WTC11 (cell line): ENCODE results near the gene LBX2. TPM values are rescaled to one million over a fixed set of nuclear protein-coding genes. Genes with fewer than 3 reads are reported as not detected.
A peak's percentile ranks its signal among the peaks of the same experiment; 100 is the strongest.

ENCODE experiments used
- ATAC-seq: fragments of 200-7000 bp; cut with Tn5 transposase; 2 replicates; pipeline ENCODE4 v1.10.0; 2021; ENCODE audit warnings: mild to moderate bottlenecking, moderate library complexity
- CTCF ChIA-PET: fragments of 300-600 bp; sonication (Branson Sonifier 250); formaldehyde crosslinking; loops from one replicate; lab custom pipeline; 2021; ENCODE audit warnings: antibody characterized with exemption; lab: Charles Lee
- POLR2A ChIA-PET: fragments of 350-600 bp; sonication (Branson Sonifier 250); formaldehyde crosslinking; loops from one replicate; lab custom pipeline; 2021; ENCODE audit warnings: antibody characterized with exemption; lab: Charles Lee
- DNase-seq: peaks from one replicate; pipeline ENCODE4 v3.0.0; 2021; ENCODE audit warnings: low spot score
- H3K27ac Mint-ChIP-seq: 2 replicates; pipeline ENCODE4 v1.8.0; 2021; ENCODE audit warnings: mixed read lengths
- H3K27me3 Mint-ChIP-seq: 2 replicates; pipeline ENCODE4 v1.8.0; 2021; ENCODE audit warnings: low read depth, mild to moderate bottlenecking, moderate library complexity, mixed read lengths
- H3K36me3 Mint-ChIP-seq: 2 replicates; pipeline ENCODE4 v1.8.0; 2021; ENCODE audit warnings: mixed read lengths
- H3K4me1 Mint-ChIP-seq: 2 replicates; pipeline ENCODE4 v1.8.0; 2022; ENCODE audit warnings: mixed read lengths
- H3K4me3 Mint-ChIP-seq: 2 replicates; pipeline ENCODE4 v1.8.0; 2021; ENCODE audit warnings: mild to moderate bottlenecking, moderate library complexity, mixed read lengths
- H3K9me3 Mint-ChIP-seq: 2 replicates; pipeline ENCODE4 v1.8.0; 2021; ENCODE audit warnings: mixed read lengths
- CBFB ChIP-seq: sonication (generic); formaldehyde crosslinking; IDR thresholded peaks from 2 replicates; pipeline ENCODE4 v1.8.1; 2022; ENCODE audit warnings: mild to moderate bottlenecking, low read depth, missing genetic modification reagents
- CREB1 ChIP-seq: sonication (generic); formaldehyde crosslinking; IDR thresholded peaks from 2 replicates; pipeline ENCODE4 v1.8.0; 2023; ENCODE audit warnings: mild to moderate bottlenecking, missing genetic modification reagents
- CREM ChIP-seq: sonication (generic); formaldehyde crosslinking; IDR thresholded peaks from 2 replicates; pipeline ENCODE4 v1.8.1; 2022; ENCODE audit warnings: mild to moderate bottlenecking, missing genetic modification reagents, moderate library complexity
- ERG ChIP-seq: fragments of 250-450 bp; sonication (Bioruptor Pico); IDR thresholded peaks from 2 replicates; pipeline ENCODE4 v1.8.0; 2021; ENCODE audit warnings: mild to moderate bottlenecking
- ETV6 ChIP-seq: sonication (generic); formaldehyde crosslinking; IDR thresholded peaks from 2 replicates; pipeline ENCODE4 v1.8.1; 2022; ENCODE audit warnings: mild to moderate bottlenecking, missing genetic modification reagents
- FOXJ3 ChIP-seq: sonication (generic); formaldehyde crosslinking; IDR thresholded peaks from 2 replicates; pipeline ENCODE4 v1.9.0; 2021; ENCODE audit warnings: missing genetic modification reagents, mild to moderate bottlenecking, borderline replicate concordance
- FOXP1 ChIP-seq: sonication (generic); formaldehyde crosslinking; IDR thresholded peaks from 2 replicates; pipeline ENCODE4 v1.8.0; 2022; ENCODE audit warnings: missing genetic modification reagents, mild to moderate bottlenecking, moderate library complexity, borderline replicate concordance
- IRF1 ChIP-seq: sonication (generic); formaldehyde crosslinking; IDR thresholded peaks from 2 replicates; pipeline ENCODE4 v1.8.0; 2023; ENCODE audit warnings: missing genetic modification reagents
- IRF2 ChIP-seq: sonication (generic); formaldehyde crosslinking; IDR thresholded peaks from 2 replicates; pipeline ENCODE4 v1.8.0; 2022; ENCODE audit warnings: low read depth, missing genetic modification reagents, borderline replicate concordance
- NFATC4 ChIP-seq: fragments of 250-450 bp; sonication (Bioruptor Pico); IDR thresholded peaks from 2 replicates; pipeline ENCODE4 v1.9.0; 2021; ENCODE audit warnings: mild to moderate bottlenecking
- NR2C2 ChIP-seq: sonication (generic); formaldehyde crosslinking; IDR thresholded peaks from 2 replicates; pipeline ENCODE4 v1.8.0; 2022; ENCODE audit warnings: mild to moderate bottlenecking, missing genetic modification reagents
- NR3C1 ChIP-seq: sonication (generic); formaldehyde crosslinking; conservative IDR thresholded peaks from 2 replicates; pipeline ENCODE4 v1.8.1; 2023; ENCODE audit warnings: low read depth, mild to moderate bottlenecking, missing genetic modification reagents
- OVOL2 ChIP-seq: fragments of 250-450 bp; sonication (Bioruptor Pico); IDR thresholded peaks from 2 replicates; pipeline ENCODE4 v1.9.0; 2021; ENCODE audit warnings: mild to moderate bottlenecking, borderline replicate concordance
- SMAD4 ChIP-seq: sonication (generic); formaldehyde crosslinking; IDR thresholded peaks from 2 replicates; pipeline ENCODE4 v1.8.0; 2022; ENCODE audit warnings: mild to moderate bottlenecking, missing genetic modification reagents
- SOX15 ChIP-seq: fragments of 250-450 bp; sonication (Bioruptor Pico); IDR thresholded peaks from 2 replicates; pipeline ENCODE4 v1.9.0; 2021; ENCODE audit warnings: mild to moderate bottlenecking
- SP1 ChIP-seq: sonication (generic); formaldehyde crosslinking; conservative IDR thresholded peaks from 2 replicates; pipeline ENCODE4 v1.8.1; 2022; ENCODE audit warnings: missing genetic modification reagents
- TEAD4 ChIP-seq: sonication (generic); formaldehyde crosslinking; IDR thresholded peaks from 2 replicates; pipeline ENCODE4 v1.8.0; 2022; ENCODE audit warnings: mild to moderate bottlenecking, missing genetic modification reagents
- TP53 ChIP-seq: sonication (generic); formaldehyde crosslinking; IDR thresholded peaks from 2 replicates; pipeline ENCODE4 v1.8.1; 2023; ENCODE audit warnings: mild to moderate bottlenecking, missing genetic modification reagents
- ZBTB21 ChIP-seq: sonication (generic); formaldehyde crosslinking; IDR thresholded peaks from 2 replicates; pipeline ENCODE4 v1.8.1; 2023; ENCODE audit warnings: mild to moderate bottlenecking, missing genetic modification reagents, borderline replicate concordance
- ZNF263 ChIP-seq: sonication (generic); formaldehyde crosslinking; IDR thresholded peaks from 2 replicates; pipeline ENCODE4 v1.8.1; 2022; ENCODE audit warnings: low read depth, mild to moderate bottlenecking, moderate library complexity, missing genetic modification reagents
- ZNF416 ChIP-seq: fragments of 250-450 bp; sonication (Bioruptor Pico); IDR thresholded peaks from 2 replicates; pipeline ENCODE4 v1.9.0; 2021; ENCODE audit warnings: mild to moderate bottlenecking, inconsistent platforms
- ZNF423 ChIP-seq: fragments of 250-450 bp; sonication (Bioruptor Pico); IDR thresholded peaks from 2 replicates; pipeline ENCODE4 v2.1.2; 2022; ENCODE audit warnings: mild to moderate bottlenecking, moderate library complexity
- total RNA-seq: library from RNA; stranded (reverse); gene quantifications from 3 replicates; pipeline ENCODE4 v1.2.3, GENCODE V29; 2021
- TF ChIP-seq, protein P1 (sequence below): sonication (generic); formaldehyde crosslinking; IDR thresholded peaks from 2 replicates; pipeline ENCODE4 v1.8.0; 2022; ENCODE audit warnings: missing genetic modification reagents
- TF ChIP-seq, protein P2 (sequence below): sonication (generic); formaldehyde crosslinking; IDR thresholded peaks from 2 replicates; pipeline ENCODE4 v1.8.1; 2023; ENCODE audit warnings: mild to moderate bottlenecking, missing genetic modification reagents, moderate library complexity
- TF ChIP-seq, protein P3 (sequence below): fragments of 250-450 bp; sonication (Bioruptor Pico); IDR thresholded peaks from 2 replicates; pipeline ENCODE4 v1.9.0; 2021; ENCODE audit warnings: moderate library complexity, mild to moderate bottlenecking, inconsistent platforms, borderline replicate concordance
- TF ChIP-seq, protein P4 (sequence below): sonication (generic); formaldehyde crosslinking; IDR thresholded peaks from 2 replicates; pipeline ENCODE4 v1.8.0; 2023; ENCODE audit warnings: missing genetic modification reagents, mild to moderate bottlenecking, borderline replicate concordance
- TF ChIP-seq, protein P5 (sequence below): sonication (generic); formaldehyde crosslinking; IDR thresholded peaks from 2 replicates; pipeline ENCODE4 v1.8.0; 2022; ENCODE audit warnings: mild to moderate bottlenecking, missing genetic modification reagents

The LBX2 gene
- total RNA-seq, 1 experiment from 2014 or later = 1.0 TPM

DNA sequence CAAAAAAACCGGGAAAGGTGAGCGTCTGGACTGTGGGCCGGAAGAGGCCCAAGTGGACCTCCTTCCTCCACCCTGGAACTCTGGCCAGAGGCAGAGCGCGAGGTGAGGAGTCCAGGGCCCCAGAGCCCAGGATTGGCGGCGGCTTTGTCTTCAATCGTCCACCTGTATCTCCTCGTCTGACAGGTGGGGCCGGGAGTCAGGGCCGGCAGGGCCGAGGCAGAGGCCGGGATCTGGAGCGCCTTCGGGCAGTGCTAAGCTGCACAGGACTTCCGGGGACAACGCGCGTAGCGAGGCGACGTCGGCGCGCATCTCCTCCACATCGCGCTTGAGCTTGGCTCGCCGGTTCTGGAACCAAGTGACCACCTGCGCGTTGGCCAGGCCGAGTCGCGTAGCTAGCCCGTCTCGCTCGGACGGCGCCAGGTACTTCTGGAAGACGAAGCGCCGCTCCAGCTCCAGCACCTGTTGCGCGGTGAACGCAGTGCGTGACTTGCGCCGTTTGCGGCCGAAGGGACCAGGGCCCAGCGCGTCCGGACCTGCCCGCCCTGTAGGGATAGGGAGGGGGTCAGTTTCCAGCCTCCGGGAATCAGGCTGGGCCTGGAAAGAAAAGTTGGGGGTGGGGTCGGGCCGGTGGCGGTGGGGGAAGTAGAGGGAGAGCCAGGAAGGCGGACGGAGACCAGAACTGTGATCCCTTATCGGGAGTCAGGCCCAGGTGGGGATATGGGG is 1.5 kb downstream of the LBX2 start:
- CTCF ChIA-PET = interaction anchor here (0.8 to 4.1 kb wide), 6 partner anchors 8 to 149 kb away, joined by 3 to 18 read pairs (median 3); partner anchors contain the start of genes CCDC142, TTC31 and WBP1
- POLR2A ChIA-PET = interaction anchor here (1.0 to 1.5 kb wide), 2 partner anchors 15 to 18 kb away, joined by 3 to 4 read pairs; partner anchors contain the start of genes CCDC142 and TTC31
- Mint-ChIP-seq H3K36me3 (peaks cover 12% of the 10 kb centered on the region), H3K27ac (no peak overlapping the region), H3K4me3 (peak overlapping the region; percentile 79), H3K9me3 (no peaks in the 10 kb centered on the region), H3K27me3 (peaks cover 88% of the 10 kb centered on the region), H3K4me1 (peaks cover 43% of the 10 kb centered on the region)
- ATAC-seq = peak; percentile 13
- DNase-seq = peak; percentile 71
- TF ChIP-seq OVOL2 (CRISPR knock-in tag) = no peak
- no peak for TF ChIP-seq CREM (CRISPR knock-in tag)
- TF ChIP-seq ETV6 = peak; percentile 67; the same call in 1 of the 2 replicates
- TF ChIP-seq, protein P1, sequence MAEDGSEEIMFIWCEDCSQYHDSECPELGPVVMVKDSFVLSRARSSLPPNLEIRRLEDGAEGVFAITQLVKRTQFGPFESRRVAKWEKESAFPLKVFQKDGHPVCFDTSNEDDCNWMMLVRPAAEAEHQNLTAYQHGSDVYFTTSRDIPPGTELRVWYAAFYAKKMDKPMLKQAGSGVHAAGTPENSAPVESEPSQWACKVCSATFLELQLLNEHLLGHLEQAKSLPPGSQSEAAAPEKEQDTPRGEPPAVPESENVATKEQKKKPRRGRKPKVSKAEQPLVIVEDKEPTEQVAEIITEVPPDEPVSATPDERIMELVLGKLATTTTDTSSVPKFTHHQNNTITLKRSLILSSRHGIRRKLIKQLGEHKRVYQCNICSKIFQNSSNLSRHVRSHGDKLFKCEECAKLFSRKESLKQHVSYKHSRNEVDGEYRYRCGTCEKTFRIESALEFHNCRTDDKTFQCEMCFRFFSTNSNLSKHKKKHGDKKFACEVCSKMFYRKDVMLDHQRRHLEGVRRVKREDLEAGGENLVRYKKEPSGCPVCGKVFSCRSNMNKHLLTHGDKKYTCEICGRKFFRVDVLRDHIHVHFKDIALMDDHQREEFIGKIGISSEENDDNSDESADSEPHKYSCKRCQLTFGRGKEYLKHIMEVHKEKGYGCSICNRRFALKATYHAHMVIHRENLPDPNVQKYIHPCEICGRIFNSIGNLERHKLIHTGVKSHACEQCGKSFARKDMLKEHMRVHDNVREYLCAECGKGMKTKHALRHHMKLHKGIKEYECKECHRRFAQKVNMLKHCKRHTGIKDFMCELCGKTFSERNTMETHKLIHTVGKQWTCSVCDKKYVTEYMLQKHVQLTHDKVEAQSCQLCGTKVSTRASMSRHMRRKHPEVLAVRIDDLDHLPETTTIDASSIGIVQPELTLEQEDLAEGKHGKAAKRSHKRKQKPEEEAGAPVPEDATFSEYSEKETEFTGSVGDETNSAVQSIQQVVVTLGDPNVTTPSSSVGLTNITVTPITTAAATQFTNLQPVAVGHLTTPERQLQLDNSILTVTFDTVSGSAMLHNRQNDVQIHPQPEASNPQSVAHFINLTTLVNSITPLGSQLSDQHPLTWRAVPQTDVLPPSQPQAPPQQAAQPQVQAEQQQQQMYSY (CRISPR knock-in tag) = 0 out of 2 replicates have a peak, but pooled peaks have one; percentile 20
- no peak for TF ChIP-seq NFATC4 (CRISPR knock-in tag)
- TF ChIP-seq, protein P2, sequence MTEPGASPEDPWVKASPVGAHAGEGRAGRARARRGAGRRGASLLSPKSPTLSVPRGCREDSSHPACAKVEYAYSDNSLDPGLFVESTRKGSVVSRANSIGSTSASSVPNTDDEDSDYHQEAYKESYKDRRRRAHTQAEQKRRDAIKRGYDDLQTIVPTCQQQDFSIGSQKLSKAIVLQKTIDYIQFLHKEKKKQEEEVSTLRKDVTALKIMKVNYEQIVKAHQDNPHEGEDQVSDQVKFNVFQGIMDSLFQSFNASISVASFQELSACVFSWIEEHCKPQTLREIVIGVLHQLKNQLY (CRISPR knock-in tag) = no peak
- TF ChIP-seq, protein P3, sequence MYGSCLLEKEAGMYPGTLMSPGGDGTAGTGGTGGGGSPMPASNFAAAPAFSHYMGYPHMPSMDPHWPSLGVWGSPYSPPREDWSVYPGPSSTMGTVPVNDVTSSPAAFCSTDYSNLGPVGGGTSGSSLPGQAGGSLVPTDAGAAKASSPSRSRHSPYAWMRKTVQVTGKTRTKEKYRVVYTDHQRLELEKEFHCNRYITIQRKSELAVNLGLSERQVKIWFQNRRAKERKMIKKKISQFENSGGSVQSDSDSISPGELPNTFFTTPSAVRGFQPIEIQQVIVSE = no peak
- TF ChIP-seq IRF1 (CRISPR knock-in tag) = 0 out of 2 replicates have a peak, but pooled peaks have one; percentile 56
- TF ChIP-seq ZNF423 (CRISPR knock-in tag) = no peak
- no peak for TF ChIP-seq NR3C1 (CRISPR knock-in tag)
- TF ChIP-seq TP53 (CRISPR knock-in tag) = no peak
- TF ChIP-seq ZNF416 (CRISPR knock-in tag) = no peak
- TF ChIP-seq TEAD4 (CRISPR knock-in tag) = no peak
- no peak for TF ChIP-seq ERG
- no peak for TF ChIP-seq SOX15 (CRISPR knock-in tag)
- TF ChIP-seq ZNF263 (CRISPR knock-in tag) = no peak
- no peak for TF ChIP-seq FOXJ3 (CRISPR knock-in tag)
- TF ChIP-seq ZBTB21 (CRISPR knock-in tag) = peak; percentile 78; the same call in 1 of the 2 replicates
- TF ChIP-seq, protein P4, sequence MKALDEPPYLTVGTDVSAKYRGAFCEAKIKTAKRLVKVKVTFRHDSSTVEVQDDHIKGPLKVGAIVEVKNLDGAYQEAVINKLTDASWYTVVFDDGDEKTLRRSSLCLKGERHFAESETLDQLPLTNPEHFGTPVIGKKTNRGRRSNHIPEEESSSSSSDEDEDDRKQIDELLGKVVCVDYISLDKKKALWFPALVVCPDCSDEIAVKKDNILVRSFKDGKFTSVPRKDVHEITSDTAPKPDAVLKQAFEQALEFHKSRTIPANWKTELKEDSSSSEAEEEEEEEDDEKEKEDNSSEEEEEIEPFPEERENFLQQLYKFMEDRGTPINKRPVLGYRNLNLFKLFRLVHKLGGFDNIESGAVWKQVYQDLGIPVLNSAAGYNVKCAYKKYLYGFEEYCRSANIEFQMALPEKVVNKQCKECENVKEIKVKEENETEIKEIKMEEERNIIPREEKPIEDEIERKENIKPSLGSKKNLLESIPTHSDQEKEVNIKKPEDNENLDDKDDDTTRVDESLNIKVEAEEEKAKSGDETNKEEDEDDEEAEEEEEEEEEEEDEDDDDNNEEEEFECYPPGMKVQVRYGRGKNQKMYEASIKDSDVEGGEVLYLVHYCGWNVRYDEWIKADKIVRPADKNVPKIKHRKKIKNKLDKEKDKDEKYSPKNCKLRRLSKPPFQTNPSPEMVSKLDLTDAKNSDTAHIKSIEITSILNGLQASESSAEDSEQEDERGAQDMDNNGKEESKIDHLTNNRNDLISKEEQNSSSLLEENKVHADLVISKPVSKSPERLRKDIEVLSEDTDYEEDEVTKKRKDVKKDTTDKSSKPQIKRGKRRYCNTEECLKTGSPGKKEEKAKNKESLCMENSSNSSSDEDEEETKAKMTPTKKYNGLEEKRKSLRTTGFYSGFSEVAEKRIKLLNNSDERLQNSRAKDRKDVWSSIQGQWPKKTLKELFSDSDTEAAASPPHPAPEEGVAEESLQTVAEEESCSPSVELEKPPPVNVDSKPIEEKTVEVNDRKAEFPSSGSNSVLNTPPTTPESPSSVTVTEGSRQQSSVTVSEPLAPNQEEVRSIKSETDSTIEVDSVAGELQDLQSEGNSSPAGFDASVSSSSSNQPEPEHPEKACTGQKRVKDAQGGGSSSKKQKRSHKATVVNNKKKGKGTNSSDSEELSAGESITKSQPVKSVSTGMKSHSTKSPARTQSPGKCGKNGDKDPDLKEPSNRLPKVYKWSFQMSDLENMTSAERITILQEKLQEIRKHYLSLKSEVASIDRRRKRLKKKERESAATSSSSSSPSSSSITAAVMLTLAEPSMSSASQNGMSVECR (CRISPR knock-in tag) = peak; percentile 66; the same call in 1 of the 2 replicates
- TF ChIP-seq SMAD4 (CRISPR knock-in tag) = no peak
- no peak for TF ChIP-seq CBFB (CRISPR knock-in tag)
- TF ChIP-seq FOXP1 = peak; percentile 72; the same call in 1 of the 2 replicates
- TF ChIP-seq, protein P5, sequence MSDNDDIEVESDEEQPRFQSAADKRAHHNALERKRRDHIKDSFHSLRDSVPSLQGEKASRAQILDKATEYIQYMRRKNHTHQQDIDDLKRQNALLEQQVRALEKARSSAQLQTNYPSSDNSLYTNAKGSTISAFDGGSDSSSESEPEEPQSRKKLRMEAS = peak; percentile 90
- no peak for TF ChIP-seq IRF2 (CRISPR knock-in tag)
- TF ChIP-seq CREB1 (CRISPR knock-in tag) = no peak
- TF ChIP-seq SP1 (CRISPR knock-in tag) = no peak; the same call in 1 of the 2 replicates
- no peak for TF ChIP-seq NR2C2 (CRISPR knock-in tag)
